Measurements from ENCODE around the gene RHBDD1. TPM values are rescaled to one million over a fixed set of nuclear protein-coding genes. Genes with fewer than 3 reads are reported as not detected.

RHBDD1 gene
- total and polyA plus RNA-seq, 2 donors (not counting 1 experiment from before 2014, with no cell fraction given) = 21.2 to 128 TPM

- TF ChIP-seq EZH2 (IDR thresholded peaks at IDR 0.05; ENCODE audit: borderline replicate concordance, insufficient read depth, low read depth, low read length, poor library complexity, severe bottlenecking) = no peak
- no peak for TF ChIP-seq CTCF (IDR thresholded peaks at IDR 0.05)
- no peaks in the 10 kb centered on the region for H3K4me1 Mint-ChIP-seq
- Histone ChIP-seq H3K36me3 (replicated peaks in 1 of 2; ENCODE audit: control extremely low read depth in 1 of 2, control insufficient read depth in 1 of 2, extremely low read depth in 1 of 2, insufficient read depth in 2 of 2, low read length in 1 of 2) (no peaks in the 10 kb centered on the region), H3K9me3 (ENCODE audit: control extremely low read depth in 1 of 3, control insufficient read depth in 2 of 3, insufficient read depth in 1 of 3, low read length in 2 of 3) (no peaks in the 10 kb centered on the region), H3K4me3 (ENCODE audit: control extremely low read depth in 1 of 5, extremely low read depth in 1 of 5, insufficient read depth in 1 of 5, low read depth in 2 of 5, low read length in 4 of 5) (no peak overlapping the region), H3K27ac (ENCODE audit: low read length in 2 of 2) (no peak overlapping the region), H3K79me2 (ENCODE audit: control insufficient read depth, insufficient read depth, low read length) (no peaks in the 10 kb centered on the region), H2AFZ (ENCODE audit: insufficient read depth, low read depth, low read length, poor library complexity, severe bottlenecking) (no peak overlapping the region), H3K27me3 (replicated peaks in 1 of 4; ENCODE audit: control extremely low read depth in 1 of 4, control insufficient read depth in 3 of 4, insufficient read depth in 4 of 4, low read length in 3 of 4) (no peaks in the 10 kb centered on the region), H3K4me1 (ENCODE audit: control insufficient read depth in 2 of 2, insufficient read depth in 2 of 2, low read length in 2 of 2) (no peaks in the 10 kb centered on the region), H3K4me2 (replicated peaks; ENCODE audit: low read depth, low read length, poor library complexity, severe bottlenecking) (no peak overlapping the region), H3K9ac (ENCODE audit: low read length) (no peak overlapping the region), H4K20me1 (ENCODE audit: control insufficient read depth, insufficient read depth, low read length, poor library complexity, severe bottlenecking) (no peaks in the 10 kb centered on the region)
- intact Hi-C loops (cut with micrococcal nuclease) = no loop called here
- no peaks in the 10 kb centered on the region for H3K27me3 Mint-ChIP-seq
- ATAC-seq (ENCODE audit: low read depth) (no peak), DNase-seq (no peak)
- ChIA-PET POLR2A (no interaction called here), CTCF (no interaction called here)
- peaks cover 3% of the 10 kb centered on the region for H3K9me3 Mint-ChIP-seq (ENCODE audit: insufficient read depth)
- H3K4me3 Mint-ChIP-seq = no peak overlapping the region
- no peak overlapping the region for H3K27ac Mint-ChIP-seq
- WGBS (ENCODE audit: insufficient coverage) = 75% methylated on average over 2 of the region's 3 CpGs
Observed at GRCh38 chr2:227036527-227036926, 200.7 kb downstream of the RHBDD1 start.

- Histone ChIP-seq H3K9me3 (ENCODE audit: control extremely low read depth in 1 of 3, control insufficient read depth in 2 of 3, insufficient read depth in 1 of 3, low read length in 2 of 3) (no peaks in the 10 kb centered on the region), H3K4me1 (ENCODE audit: control insufficient read depth in 2 of 2, insufficient read depth in 2 of 2, low read length in 2 of 2) (no peaks in the 10 kb centered on the region), H3K79me2 (ENCODE audit: control insufficient read depth, insufficient read depth, low read length) (no peaks in the 10 kb centered on the region), H3K27me3 (replicated peaks in 1 of 4; ENCODE audit: control extremely low read depth in 1 of 4, control insufficient read depth in 3 of 4, insufficient read depth in 4 of 4, low read length in 3 of 4) (no peaks in the 10 kb centered on the region), H4K20me1 (ENCODE audit: control insufficient read depth, insufficient read depth, low read length, poor library complexity, severe bottlenecking) (no peaks in the 10 kb centered on the region), H3K4me2 (replicated peaks; ENCODE audit: low read depth, low read length, poor library complexity, severe bottlenecking) (no peak overlapping the region), H3K4me3 (ENCODE audit: control extremely low read depth in 1 of 5, extremely low read depth in 1 of 5, insufficient read depth in 1 of 5, low read depth in 2 of 5, low read length in 4 of 5) (no peak overlapping the region), H3K27ac (ENCODE audit: low read length in 2 of 2) (no peak overlapping the region), H3K36me3 (replicated peaks in 1 of 2; ENCODE audit: control extremely low read depth in 1 of 2, control insufficient read depth in 1 of 2, extremely low read depth in 1 of 2, insufficient read depth in 2 of 2, low read length in 1 of 2) (no peaks in the 10 kb centered on the region), H3K9ac (ENCODE audit: low read length) (no peak overlapping the region), H2AFZ (ENCODE audit: insufficient read depth, low read depth, low read length, poor library complexity, severe bottlenecking) (no peak overlapping the region)
- intact Hi-C loops (cut with micrococcal nuclease) = no loop called here
- Mint-ChIP-seq H3K9me3 (ENCODE audit: insufficient read depth) (peaks cover 3% of the 10 kb centered on the region), H3K4me3 (no peak overlapping the region), H3K4me1 (no peaks in the 10 kb centered on the region), H3K27ac (no peak overlapping the region), H3K27me3 (no peaks in the 10 kb centered on the region)
- DNase-seq (no peak), ATAC-seq (ENCODE audit: low read depth) (no peak)
- no CpG with 5 or more reads among the region's 1 CpG for WGBS (ENCODE audit: insufficient coverage)
- TF ChIP-seq CTCF (IDR thresholded peaks at IDR 0.05) (no peak), EZH2 (IDR thresholded peaks at IDR 0.05; ENCODE audit: borderline replicate concordance, insufficient read depth, low read depth, low read length, poor library complexity, severe bottlenecking) (no peak)
- POLR2A ChIA-PET = no interaction called here
- CTCF ChIA-PET = no interaction called here
Observed at GRCh38 chr2:227038550-227039189, 202.8 kb downstream of the RHBDD1 start.
